ENCODE measurements around the gene CEP43. TPM values are rescaled to one million over a fixed set of nuclear protein-coding genes. Genes with fewer than 3 reads are reported as not detected.
"Not testable (repeated sequence)": the region's sequence is repeated elsewhere in the genome, so short reads cannot be mapped to it uniquely, and the experiment has no call there.

CEP43 gene
- 1 to 10 TPM; 7.7 to 8.5 TPM for total RNA-seq

- peak; percentile 94 for ATAC-seq (ENCODE audit: insufficient number of reproducible peaks, low FRiP score, low read depth)
- Histone ChIP-seq H3K4me1 (ENCODE audit: control insufficient read depth in 1 of 2, low read depth in 2 of 2) (peaks cover 0 to 18% of the 10 kb centered on the region in 2 donors), H3K9me3 (no peaks in the 10 kb centered on the region), H3K36me3 (no peaks in the 10 kb centered on the region), H3K27me3 (replicated peaks; ENCODE audit: insufficient read depth) (no peaks in the 10 kb centered on the region), H3K27ac (no peak within 1 kb of the TSS), H3K4me3 (peak within 1 kb of the TSS; percentile 96)
- peak; percentile 72 for DNase-seq (ENCODE audit: low spot score)
- no peak for TF ChIP-seq CTCF (IDR thresholded peaks at IDR 0.05)
These were observed at the start of gene CEP43 for GRCh38 chr6:166999145-166999883. TSS of gene CEP43 (plus strand) at chr6:166999397. CDS start at chr6:166999413, 16 bp downstream.

GRCh38 chr6:166949528-166950442 is 49.4 kb upstream of the CEP43 start:
- ATAC-seq (ENCODE audit: insufficient number of reproducible peaks, low FRiP score, low read depth), result no peak
- Histone ChIP-seq H3K4me3 (no peak overlapping the region), H3K27ac (no peak overlapping the region), H3K27me3 (replicated peaks; ENCODE audit: insufficient read depth) (no peaks in the 10 kb centered on the region), H3K36me3 (peaks cover 4% of the 10 kb centered on the region), H3K9me3 (no peaks in the 10 kb centered on the region), H3K4me1 (ENCODE audit: control insufficient read depth in 1 of 2, low read depth in 2 of 2) (no peaks in the 10 kb centered on the region)
- no peak for DNase-seq (ENCODE audit: low spot score)
- TF ChIP-seq CTCF (IDR thresholded peaks at IDR 0.05), result no peak

GRCh38 chr6:166950443-166950821 is 48.8 kb upstream of the CEP43 start:
- H3K27ac ChIP-seq, result no peak overlapping the region
- no peak for DNase-seq (ENCODE audit: low spot score)
- ATAC-seq (ENCODE audit: insufficient number of reproducible peaks, low FRiP score, low read depth), result no peak
- peaks cover 0 to 5% of the 10 kb centered on the region in 2 donors for H3K4me1 ChIP-seq (ENCODE audit: control insufficient read depth in 1 of 2, low read depth in 2 of 2)
- H3K4me3 ChIP-seq, result no peak overlapping the region
- peaks cover 4% of the 10 kb centered on the region for H3K36me3 ChIP-seq
- TF ChIP-seq CTCF (IDR thresholded peaks at IDR 0.05), result no peak
- no peaks in the 10 kb centered on the region for H3K27me3 ChIP-seq (replicated peaks; ENCODE audit: insufficient read depth)
- no peaks in the 10 kb centered on the region for H3K9me3 ChIP-seq

GRCh38 chr6:166950892-166951669 is 48.1 kb upstream of the CEP43 start:
- Histone ChIP-seq H3K4me1 (ENCODE audit: control insufficient read depth in 1 of 2, low read depth in 2 of 2) (peaks cover 0 to 11% of the 10 kb centered on the region in 2 donors), H3K4me3 (peak overlapping the region; percentile 0)
- not testable (repeated sequence) for DNase-seq (ENCODE audit: low spot score); ATAC-seq (ENCODE audit: insufficient number of reproducible peaks, low FRiP score, low read depth); H3K27ac ChIP-seq; H3K36me3 ChIP-seq; H3K9me3 ChIP-seq; H3K27me3 ChIP-seq (replicated peaks; ENCODE audit: insufficient read depth)
- TF ChIP-seq CTCF (IDR thresholded peaks at IDR 0.05), result peak; percentile 34

Measured in thoracic aorta (tissue), 2 donors.